Measurements from ENCODE around the gene TTBK2. TPM values are rescaled to one million over a fixed set of nuclear protein-coding genes. Genes with fewer than 3 reads are reported as not detected.

Gene TTBK2
- total RNA-seq, 1 experiment from 2014 or later = 10.6 TPM

DNA sequence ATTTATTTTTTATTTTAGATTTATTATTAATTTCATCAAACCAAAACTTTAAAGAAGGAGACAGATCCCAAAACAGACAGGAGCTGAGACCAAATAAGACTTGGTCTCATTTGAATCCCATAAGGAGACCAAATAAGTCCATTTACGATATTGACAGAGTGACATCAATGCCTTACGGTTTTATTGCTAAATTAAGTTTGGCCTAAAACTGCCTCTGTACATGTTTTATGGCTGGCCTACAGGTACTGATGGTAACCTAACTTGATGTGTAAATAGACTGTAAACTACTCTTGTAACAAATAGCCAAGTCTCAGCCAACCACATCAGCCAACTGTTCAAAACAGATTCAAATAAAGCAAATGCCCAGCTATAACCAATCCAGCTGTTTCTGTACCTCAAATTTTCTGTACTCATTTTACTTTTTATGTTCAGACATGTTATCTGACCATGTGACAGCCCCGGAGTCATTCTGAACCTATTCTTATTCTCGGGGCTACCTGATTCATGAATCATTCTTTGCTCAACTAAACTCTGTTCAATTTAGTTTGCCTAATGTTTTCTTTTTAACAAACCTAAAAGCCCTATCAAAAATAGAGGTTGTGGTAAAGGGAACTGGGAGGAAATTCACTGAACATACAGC, 94.2 kb downstream of the TTBK2 start:
- no peak overlapping the region for H2BK20ac ChIP-seq (ENCODE audit: low read depth, low read length, poor library complexity, severe bottlenecking)
- Mint-ChIP-seq H3K4me1 (peaks cover 2% of the 10 kb centered on the region in 2 experiments; a peak in 1 of 4 replicates), H3K9me3 (no peaks in the 10 kb centered on the region), H3K27ac (no peak overlapping the region), H3K36me3 (ENCODE audit: insufficient read depth in 1 of 3, low read depth in 3 of 3) (no peaks in the 10 kb centered on the region), H3K4me3 (no peak overlapping the region), H3K27me3 (ENCODE audit: low read depth) (no peaks in the 10 kb centered on the region; the same call in 1 of the 2 replicates)
- no peak overlapping the region for H3K4me2 ChIP-seq (ENCODE audit: insufficient read depth, insufficient read length, low read length)
- no peak overlapping the region for H3T11ph ChIP-seq (ENCODE audit: low read length)
- H2BK120ac ChIP-seq (ENCODE audit: low read depth, low read length, poor library complexity, severe bottlenecking) = no peak overlapping the region
- H2BK5ac ChIP-seq (ENCODE audit: insufficient read length, low read length) = no peak overlapping the region
- no peak overlapping the region for H3K4ac ChIP-seq (ENCODE audit: low read depth, low read length)
- TF ChIP-seq, protein P1, sequence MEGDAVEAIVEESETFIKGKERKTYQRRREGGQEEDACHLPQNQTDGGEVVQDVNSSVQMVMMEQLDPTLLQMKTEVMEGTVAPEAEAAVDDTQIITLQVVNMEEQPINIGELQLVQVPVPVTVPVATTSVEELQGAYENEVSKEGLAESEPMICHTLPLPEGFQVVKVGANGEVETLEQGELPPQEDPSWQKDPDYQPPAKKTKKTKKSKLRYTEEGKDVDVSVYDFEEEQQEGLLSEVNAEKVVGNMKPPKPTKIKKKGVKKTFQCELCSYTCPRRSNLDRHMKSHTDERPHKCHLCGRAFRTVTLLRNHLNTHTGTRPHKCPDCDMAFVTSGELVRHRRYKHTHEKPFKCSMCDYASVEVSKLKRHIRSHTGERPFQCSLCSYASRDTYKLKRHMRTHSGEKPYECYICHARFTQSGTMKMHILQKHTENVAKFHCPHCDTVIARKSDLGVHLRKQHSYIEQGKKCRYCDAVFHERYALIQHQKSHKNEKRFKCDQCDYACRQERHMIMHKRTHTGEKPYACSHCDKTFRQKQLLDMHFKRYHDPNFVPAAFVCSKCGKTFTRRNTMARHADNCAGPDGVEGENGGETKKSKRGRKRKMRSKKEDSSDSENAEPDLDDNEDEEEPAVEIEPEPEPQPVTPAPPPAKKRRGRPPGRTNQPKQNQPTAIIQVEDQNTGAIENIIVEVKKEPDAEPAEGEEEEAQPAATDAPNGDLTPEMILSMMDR (conservative IDR thresholded peaks at IDR 0.05) = no peak
- WGBS (ENCODE audit: extremely low coverage, insufficient read length, low lambda C conversion rate) = no CpG with 5 or more reads among the region's 4 CpGs
- no peak overlapping the region for H4K91ac ChIP-seq (ENCODE audit: insufficient read length, low read depth, low read length)
- H3K56ac ChIP-seq (ENCODE audit: insufficient read length, low read depth, low read length) = no peak overlapping the region
- H3K27ac ChIP-seq (ENCODE audit: insufficient read length, low read depth, low read length) = no peak overlapping the region
- H4K8ac ChIP-seq (replicated peaks; ENCODE audit: insufficient read length, low read depth, low read length) = no peak overlapping the region
- H3K14ac ChIP-seq (ENCODE audit: insufficient read depth, low read length) = no peak overlapping the region
- H4K20me1 ChIP-seq (ENCODE audit: control insufficient read depth, insufficient read depth, insufficient read length) = no peaks in the 10 kb centered on the region
- H3K4me1 ChIP-seq (ENCODE audit: insufficient read depth, low read length) = no peaks in the 10 kb centered on the region; the same call in 1 of the 2 replicates
- no peaks in the 10 kb centered on the region for H3K27me3 ChIP-seq (ENCODE audit: insufficient read depth, low read length)
- H3K18ac ChIP-seq (ENCODE audit: insufficient read length, low read depth, low read length) = no peak overlapping the region
- DNase-seq = no peak
- no peaks in the 10 kb centered on the region for H3K79me2 ChIP-seq (ENCODE audit: insufficient read depth, low read length)
- H2BK15ac ChIP-seq (ENCODE audit: low read depth, low read length) = no peak overlapping the region
- H3K79me1 ChIP-seq (ENCODE audit: insufficient read depth, low read depth, low read length, poor library complexity, severe bottlenecking) = no peaks in the 10 kb centered on the region
- H2AK5ac ChIP-seq (ENCODE audit: insufficient read length, low read length) = no peak overlapping the region
- H3K9me3 ChIP-seq (ENCODE audit: control insufficient read depth, low read depth, low read length) = no peaks in the 10 kb centered on the region
- no peak overlapping the region for H2AFZ ChIP-seq (ENCODE audit: low read length)
- no peak overlapping the region for H3K23ac ChIP-seq (ENCODE audit: insufficient read length, low read depth, low read length)
- no peaks in the 10 kb centered on the region for H3K23me2 ChIP-seq (ENCODE audit: insufficient read length, low read depth, low read length, poor library complexity, severe bottlenecking)
- H4K5ac ChIP-seq (ENCODE audit: insufficient read length, low read depth, low read length) = no peak overlapping the region
- no peak overlapping the region for H3K9ac ChIP-seq (ENCODE audit: extremely low read depth, insufficient read length, low read length)
- no peak overlapping the region for H2BK12ac ChIP-seq (ENCODE audit: insufficient read length, low read depth, low read length)

Measured in H9 (cell line).